HL-60/S4 treated with phorbol 12-myristate 13-acetate at 8.2 ng/mL for 4 days and 3 days (cell line): Measurements from ENCODE around the gene FBXL7.

Source experiments
- in situ Hi-C: fragments of 300-500 bp; cut with MboI; formaldehyde crosslinking; loops from 2 replicates; pipeline ENCODE4 v1.15.0; 2022; ENCODE audit warnings: low sequenced_read_pairs

FBXL7 gene

DNA sequence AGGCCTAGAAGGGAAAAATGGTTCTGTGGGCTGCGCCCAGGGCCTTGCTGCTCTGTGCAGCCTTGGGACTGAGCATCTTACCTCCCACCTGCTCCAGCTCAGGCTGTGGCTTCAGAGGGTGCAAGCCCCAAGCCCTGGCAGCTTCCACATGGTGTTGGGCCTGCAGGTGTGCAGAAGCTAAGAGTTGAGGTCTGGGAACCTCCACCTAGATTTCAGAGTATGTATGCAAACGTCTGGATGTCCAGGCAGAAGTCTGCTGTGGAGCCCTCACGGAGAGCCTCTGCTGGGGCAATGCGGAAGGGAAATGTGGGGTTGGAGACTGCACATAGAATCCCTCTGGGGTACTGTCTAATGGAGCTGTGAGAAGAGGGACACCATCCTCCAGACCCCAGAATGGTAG lies 36.0 kb downstream of the FBXL7 start:
- in situ Hi-C loops, result no loop called here

GRCh38 chr5:15538516-15538915 lies 38.5 kb downstream of the FBXL7 start:
- in situ Hi-C loops, result no loop called here

DNA sequence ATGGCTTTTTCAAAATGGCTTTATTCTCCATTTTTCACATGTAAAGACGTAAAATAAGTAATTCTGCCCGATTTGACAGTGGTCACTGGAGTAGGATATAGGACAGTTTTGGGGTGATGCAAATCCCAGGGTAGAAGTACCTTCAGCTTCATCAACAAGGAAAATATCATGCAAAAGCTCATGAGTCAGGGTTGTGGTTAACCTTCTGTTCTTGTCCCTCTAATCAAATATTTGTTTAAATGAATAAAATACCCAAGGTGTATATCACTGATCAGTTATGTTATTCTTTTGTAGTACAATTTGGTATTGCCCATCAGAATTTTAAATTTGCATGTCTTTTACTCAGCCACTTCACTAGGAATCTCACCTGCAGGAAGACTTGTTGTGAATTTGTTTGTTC lies 40.0 kb downstream of the FBXL7 start:
- in situ Hi-C loops, result no loop called here

GRCh38 chr5:15544039-15544438 lies 44.1 kb downstream of the FBXL7 start:
- in situ Hi-C loops, result no loop called here

DNA sequence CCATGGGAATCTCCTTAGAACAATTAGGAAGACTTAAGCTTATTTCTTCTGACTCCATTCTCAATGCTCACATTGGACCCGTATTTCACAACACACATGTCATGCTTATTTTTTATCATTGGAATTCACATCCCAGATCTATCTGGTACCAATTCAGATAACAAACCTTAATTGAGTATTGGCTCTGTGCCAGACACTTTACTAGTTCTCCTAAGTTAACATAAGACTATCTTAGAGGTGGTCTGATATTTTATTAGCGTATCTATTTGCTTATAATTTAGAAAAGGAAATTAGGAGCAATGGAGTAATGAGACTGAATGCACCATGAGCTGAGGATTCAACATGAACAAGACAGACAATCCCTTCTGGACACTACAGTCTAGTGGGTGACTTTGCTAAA lies 45.1 kb downstream of the FBXL7 start:
- in situ Hi-C loops, result no loop called here

DNA sequence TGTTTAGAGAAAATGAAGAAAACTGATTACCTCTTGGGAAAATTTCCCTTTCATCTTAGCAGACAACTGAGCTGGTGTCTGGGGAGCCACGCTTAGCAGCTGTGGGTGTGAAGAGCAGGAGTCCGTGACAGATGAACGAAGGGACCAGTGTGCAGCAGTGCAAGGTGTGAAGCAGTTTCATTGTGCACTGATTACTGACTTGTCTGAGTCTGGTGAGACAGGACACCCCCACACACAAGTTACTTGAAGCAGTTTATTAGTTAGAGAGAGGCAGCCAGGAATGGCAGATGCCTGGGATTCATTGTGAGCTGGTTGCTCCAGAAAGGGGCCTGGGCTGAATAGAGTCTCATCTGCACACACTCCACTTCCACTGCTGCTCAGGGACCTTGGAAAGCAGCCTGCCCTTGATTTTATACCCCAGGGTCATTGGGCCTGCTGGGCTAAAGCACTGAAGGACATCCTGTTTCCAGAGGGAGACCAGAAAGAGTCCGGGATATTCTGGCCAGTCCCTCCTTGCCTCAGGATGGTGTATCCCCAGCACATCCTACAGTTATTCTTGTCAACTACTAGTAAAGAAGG lies 47.4 kb downstream of the FBXL7 start:
- in situ Hi-C loops, result no loop called here

- in situ Hi-C loops, result no loop called here
Measured at GRCh38 chr5:15549961-15550360, 50.0 kb downstream of the FBXL7 start.

- in situ Hi-C loops, result no loop called here
Measured at GRCh38 chr5:15550502-15551112, 50.6 kb downstream of the FBXL7 start.

DNA sequence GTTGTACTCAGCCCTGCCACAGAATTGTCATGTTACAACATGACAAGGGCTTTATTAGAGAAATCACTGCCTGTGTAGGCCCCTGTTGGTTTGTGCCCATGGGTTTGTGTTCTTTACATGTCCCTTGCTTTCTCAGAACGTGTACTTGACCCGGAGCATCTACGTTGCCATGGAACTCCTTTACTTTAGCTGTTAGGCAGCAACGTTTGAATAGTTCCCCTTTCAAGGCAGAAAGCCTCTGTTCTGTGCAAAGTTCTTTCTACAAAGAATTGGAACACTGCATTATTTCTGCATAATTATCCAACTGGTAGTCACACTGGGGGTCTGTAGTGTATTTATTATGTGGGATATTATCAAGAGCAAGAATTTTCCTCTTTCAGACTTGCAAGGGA lies 51.1 kb downstream of the FBXL7 start:
- in situ Hi-C loops, result no loop called here

DNA sequence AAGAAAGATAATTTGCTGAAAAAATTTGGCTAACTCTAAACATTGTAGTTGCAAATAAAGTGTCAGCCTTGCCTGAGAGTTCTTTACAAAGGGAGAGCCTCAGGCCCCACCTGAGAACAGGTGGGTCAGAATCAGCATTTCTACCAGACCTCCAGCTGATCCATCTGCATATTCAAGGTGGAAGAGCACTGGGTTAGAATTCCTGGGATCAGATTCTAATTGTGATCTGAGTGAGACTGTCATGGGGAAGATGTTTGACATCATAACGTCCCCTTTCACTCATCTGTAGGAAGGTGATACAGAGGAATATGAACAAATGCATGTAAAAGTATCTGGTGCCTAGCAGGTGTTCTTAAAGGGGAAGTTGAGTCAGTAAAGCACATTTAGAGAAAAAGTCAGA lies 54.6 kb downstream of the FBXL7 start:
- in situ Hi-C loops, result no loop called here

GRCh38 chr5:15555176-15555575 lies 55.2 kb downstream of the FBXL7 start:
- in situ Hi-C loops, result no loop called here

DNA sequence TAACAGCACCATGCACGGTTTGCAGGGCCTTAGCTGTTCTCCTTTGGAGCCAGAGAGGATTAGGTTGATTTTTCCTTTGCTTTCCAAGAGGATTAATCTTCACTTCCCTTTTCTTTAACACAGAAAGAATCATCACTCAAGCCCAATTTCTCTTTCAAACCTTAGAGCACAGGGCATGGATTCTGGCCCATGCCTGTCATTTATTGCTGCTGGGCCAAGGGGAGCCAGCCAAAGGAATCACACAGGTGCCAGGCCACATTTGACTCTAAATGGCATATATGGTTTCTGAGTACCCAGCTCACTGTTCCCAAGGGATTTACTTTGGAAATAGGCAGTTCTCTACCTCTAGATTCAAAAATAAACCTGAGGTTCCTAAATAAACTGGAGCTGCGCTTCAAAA lies 58.3 kb downstream of the FBXL7 start:
- in situ Hi-C loops, result no loop called here

GRCh38 chr5:15558681-15559080 lies 58.7 kb downstream of the FBXL7 start:
- in situ Hi-C loops, result no loop called here

DNA sequence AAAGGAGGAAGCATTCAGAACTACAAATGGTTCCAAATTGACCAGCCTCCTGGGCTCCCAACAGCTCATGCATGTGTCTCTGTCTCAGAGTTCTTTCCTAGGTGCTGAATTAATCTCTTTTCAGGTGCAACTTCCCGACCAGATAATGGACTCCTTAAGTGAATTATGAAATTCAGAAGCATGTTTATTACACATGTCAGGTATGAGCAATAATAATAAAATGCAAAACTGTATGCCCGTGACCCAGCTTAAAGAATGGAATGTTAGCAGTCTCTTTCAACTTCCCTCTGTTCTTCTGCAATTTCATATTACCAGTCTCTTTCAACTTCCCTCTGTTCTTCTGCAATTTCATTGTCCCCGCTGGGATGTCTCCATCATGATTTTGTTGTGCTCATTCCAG lies 60.4 kb downstream of the FBXL7 start:
- in situ Hi-C loops, result no loop called here

- in situ Hi-C loops, result no loop called here
Measured at GRCh38 chr5:15564523-15564922, 64.5 kb downstream of the FBXL7 start.

DNA sequence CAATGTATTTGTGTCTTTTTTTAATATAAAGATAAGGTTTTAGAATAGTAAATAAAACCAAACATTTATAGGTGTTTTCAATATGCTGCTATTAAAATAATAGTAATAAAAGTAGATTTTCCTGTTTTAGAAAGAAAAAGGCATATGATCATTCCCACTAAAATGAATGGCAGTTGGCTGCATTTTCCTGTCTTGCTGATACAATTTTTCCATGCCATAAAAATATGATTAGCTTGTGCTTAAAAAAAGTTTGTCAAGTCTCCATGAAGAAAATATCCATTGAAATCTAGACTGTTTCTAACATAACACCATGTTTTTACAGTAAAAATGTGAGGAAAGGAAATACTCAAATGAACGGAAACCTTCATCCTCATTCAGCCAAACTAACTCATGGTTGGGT lies 65.0 kb downstream of the FBXL7 start:
- in situ Hi-C loops, result no loop called here

DNA sequence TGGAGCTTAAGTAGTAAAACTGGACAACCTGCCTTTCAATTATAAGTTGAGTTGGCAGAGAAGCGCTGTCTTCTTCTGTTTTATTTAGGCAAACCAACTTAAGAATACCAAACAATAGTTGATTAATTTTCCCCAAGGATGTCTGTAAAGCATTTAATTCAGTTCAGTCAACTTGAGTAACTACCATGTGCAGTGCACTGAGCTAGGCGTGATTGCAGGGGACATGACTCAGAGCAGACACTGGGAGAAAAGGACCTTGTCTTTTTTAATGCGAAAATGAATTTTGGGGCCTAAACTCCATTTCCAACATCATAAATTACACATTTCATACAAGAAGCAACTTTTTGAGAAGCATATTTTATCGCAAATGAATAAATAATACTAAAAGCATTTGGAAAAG lies 66.3 kb downstream of the FBXL7 start:
- in situ Hi-C loops, result no loop called here

- in situ Hi-C loops, result no loop called here
Measured at GRCh38 chr5:15566789-15567188, 66.8 kb downstream of the FBXL7 start.

DNA sequence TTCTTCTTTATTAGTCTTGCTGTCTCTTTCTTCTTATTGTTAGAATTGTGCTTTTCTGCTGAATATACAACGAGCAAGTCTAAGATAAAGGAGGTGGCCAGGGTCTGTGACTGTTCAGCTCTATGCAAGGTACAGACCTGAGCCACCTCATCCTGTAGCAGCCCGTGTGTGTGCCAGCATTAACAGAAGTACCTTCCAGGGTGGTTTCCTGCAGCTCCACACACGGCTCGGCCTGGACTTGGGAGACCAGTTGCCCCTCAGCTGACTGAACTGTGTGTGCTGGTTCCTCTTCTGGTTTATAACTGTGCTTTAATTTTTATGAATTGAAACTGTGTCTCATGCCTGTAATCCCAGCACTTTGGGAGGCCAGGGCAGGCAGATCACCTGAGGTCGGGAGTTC lies 70.5 kb downstream of the FBXL7 start:
- in situ Hi-C loops, result no loop called here

GRCh38 chr5:15571081-15571480 lies 71.1 kb downstream of the FBXL7 start:
- in situ Hi-C loops, result no loop called here

GRCh38 chr5:15571618-15572017 lies 71.6 kb downstream of the FBXL7 start:
- in situ Hi-C loops, result no loop called here

GRCh38 chr5:15573590-15573989 lies 73.6 kb downstream of the FBXL7 start:
- in situ Hi-C loops, result no loop called here

GRCh38 chr5:15574128-15574527 lies 74.1 kb downstream of the FBXL7 start:
- in situ Hi-C loops, result no loop called here
